HG03439 (cell line): ENCODE measurements around the gene SLC25A39.
"Not testable (repeated sequence)": the region's sequence is repeated elsewhere in the genome, so short reads cannot be mapped to it uniquely, and the experiment has no call there.

Source experiments
- ATAC-seq: cut with Tn5 transposase; IDR thresholded peaks from one replicate; pipeline ENCODE4 v1.9.1; 2021; ENCODE audit warnings: mild to moderate bottlenecking, moderate library complexity; ENCODE audit not compliant: unreplicated experiment

SLC25A39 gene

GRCh38 chr17:44324571-44325275 is at the start of gene SLC25A39:
Gene SLC25A39 (minus strand): TSS chr17:44324823. CDS start chr17:44323562, 1,261 bp downstream.
- peak; percentile 69 for ATAC-seq

GRCh38 chr17:44372036-44372435 is 47.4 kb upstream of the SLC25A39 start:
- ATAC-seq, result no peak

- ATAC-seq, result not testable (repeated sequence)
Observed at GRCh38 chr17:44369414-44370023, 44.9 kb upstream of the SLC25A39 start.

- ATAC-seq, result not testable (repeated sequence)
Observed at GRCh38 chr17:44368391-44369243, 44.0 kb upstream of the SLC25A39 start.

- ATAC-seq, result no peak
Observed at GRCh38 chr17:44367231-44367979, 42.8 kb upstream of the SLC25A39 start.

- ATAC-seq, result not testable (repeated sequence)
Observed at GRCh38 chr17:44365051-44365450, 40.4 kb upstream of the SLC25A39 start.

- peak; percentile 57 for ATAC-seq
Observed at GRCh38 chr17:44363613-44364159, 39.1 kb upstream of the SLC25A39 start, which contains the start of gene FAM171A2. Gene FAM171A2 (minus strand): TSS chr17:44363853. CDS start chr17:44363714, 139 bp downstream.

- ATAC-seq, result no peak
Observed at GRCh38 chr17:44362949-44363612, 38.5 kb upstream of the SLC25A39 start.

- no peak for ATAC-seq
Observed at GRCh38 chr17:44362459-44362948, 37.9 kb upstream of the SLC25A39 start.

GRCh38 chr17:44361292-44362260 is 37.0 kb upstream of the SLC25A39 start:
- no peak for ATAC-seq

GRCh38 chr17:44360826-44361225 is 36.2 kb upstream of the SLC25A39 start:
- ATAC-seq, result no peak

- ATAC-seq, result no peak
Observed at GRCh38 chr17:44360144-44360533, 35.5 kb upstream of the SLC25A39 start.

GRCh38 chr17:44359458-44360143 is 35.0 kb upstream of the SLC25A39 start:
- ATAC-seq, result no peak

- ATAC-seq, result no peak
Observed at GRCh38 chr17:44359006-44359405, 34.4 kb upstream of the SLC25A39 start.

- ATAC-seq, result no peak
Observed at GRCh38 chr17:44358066-44358465, 33.4 kb upstream of the SLC25A39 start.

GRCh38 chr17:44356241-44356640 is 31.6 kb upstream of the SLC25A39 start:
- no peak for ATAC-seq

GRCh38 chr17:44355642-44356099 is 31.0 kb upstream of the SLC25A39 start:
- ATAC-seq, result no peak
